ENCODE results near the gene LIG3. TPM values are rescaled to one million over a fixed set of nuclear protein-coding genes. Genes with fewer than 3 reads are reported as not detected.

Gene LIG3
- polyA plus RNA-seq, 1 of the 3 experiments (the other 2 are of a cell fraction), result 25.7 TPM

DNA sequence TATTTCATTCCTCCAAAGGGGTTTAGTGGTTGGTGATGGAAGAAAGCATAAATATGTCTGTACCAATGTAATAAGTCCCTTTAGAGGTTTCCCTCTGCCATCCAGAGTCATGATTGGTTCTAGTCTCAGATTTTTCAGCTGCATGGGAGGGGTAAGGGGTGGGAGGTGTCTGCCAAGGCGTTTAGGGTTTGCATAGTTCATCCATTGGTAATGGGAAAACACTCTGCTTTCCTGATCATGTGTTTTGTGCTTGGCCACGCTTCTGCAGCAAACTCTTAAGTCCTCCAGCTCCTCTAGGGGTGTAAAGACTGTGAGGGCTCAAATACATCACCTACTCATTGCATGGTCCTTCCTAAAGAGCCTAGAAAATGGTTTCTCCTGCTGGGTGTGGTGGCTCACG is 29.8 kb downstream of the LIG3 start:
- TF ChIP-seq SMC3 (IDR thresholded peaks at IDR 0.05; ENCODE audit: low read depth, low read length) (no peak), TCF12 (IDR thresholded peaks at IDR 0.05) (no peak), FOXM1 (IDR thresholded peaks at IDR 0.05; ENCODE audit: low read depth) (no peak), TAF1 (IDR thresholded peaks at IDR 0.05; ENCODE audit: borderline replicate concordance, low read depth, low read length) (no peak), MXI1 (IDR thresholded peaks at IDR 0.05; ENCODE audit: low read depth, low read length) (no peak)
- TF ChIP-seq, protein P1, sequence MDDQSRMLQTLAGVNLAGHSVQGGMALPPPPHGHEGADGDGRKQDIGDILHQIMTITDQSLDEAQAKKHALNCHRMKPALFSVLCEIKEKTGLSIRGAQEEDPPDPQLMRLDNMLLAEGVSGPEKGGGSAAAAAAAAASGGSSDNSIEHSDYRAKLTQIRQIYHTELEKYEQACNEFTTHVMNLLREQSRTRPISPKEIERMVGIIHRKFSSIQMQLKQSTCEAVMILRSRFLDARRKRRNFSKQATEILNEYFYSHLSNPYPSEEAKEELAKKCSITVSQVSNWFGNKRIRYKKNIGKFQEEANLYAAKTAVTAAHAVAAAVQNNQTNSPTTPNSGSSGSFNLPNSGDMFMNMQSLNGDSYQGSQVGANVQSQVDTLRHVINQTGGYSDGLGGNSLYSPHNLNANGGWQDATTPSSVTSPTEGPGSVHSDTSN (IDR thresholded peaks at IDR 0.05), result no peak
- no peaks in the 10 kb centered on the region for H3K9me2 ChIP-seq
- no peak for DNase-seq
- peaks cover 13% of the 10 kb centered on the region for H3F3A ChIP-seq (replicated peaks; ENCODE audit: insufficient read depth)
- no peaks in the 10 kb centered on the region for H3K4me1 ChIP-seq (ENCODE audit: control insufficient read depth in 1 of 2, insufficient read depth in 2 of 2, low read depth in 1 of 2, low read length in 1 of 2)
- H3K27me3 ChIP-seq (ENCODE audit: insufficient read depth), result no peaks in the 10 kb centered on the region
- H3K9me3 ChIP-seq, result no peaks in the 10 kb centered on the region
- no peaks in the 10 kb centered on the region for H3K79me2 ChIP-seq (ENCODE audit: insufficient read depth)
- no peak overlapping the region for H2AFZ ChIP-seq (ENCODE audit: low read depth)
- H4K20me1 ChIP-seq (ENCODE audit: insufficient read depth), result no peaks in the 10 kb centered on the region
- CTCF ChIA-PET, result interaction anchor here (1.5 to 1.6 kb wide), 2 partner anchors 12 to 80 kb away, joined by 3 to 4 read pairs; no protein-coding TSS in a partner anchor
- H3K27ac ChIP-seq (ENCODE audit: low read depth in 2 of 2, low read length in 1 of 2), result no peak overlapping the region
- no peak overlapping the region for H3K4me3 ChIP-seq (ENCODE audit: low read depth in 2 of 2, low read length in 1 of 2)
- H3K36me3 ChIP-seq (replicated peaks in 1 of 2; ENCODE audit: control insufficient read depth in 1 of 2, insufficient read depth in 2 of 2, low read length in 1 of 2), result peaks cover 30 to 32% of the 10 kb centered on the region in 2 experiments
- POLR2A ChIA-PET, result no interaction called here
- 82% methylated on average over 3 of the region's 3 CpGs for WGBS (ENCODE audit: low lambda C conversion rate)
- H3K9ac ChIP-seq, result no peak overlapping the region
- no peak overlapping the region for H3K4me2 ChIP-seq

DNA sequence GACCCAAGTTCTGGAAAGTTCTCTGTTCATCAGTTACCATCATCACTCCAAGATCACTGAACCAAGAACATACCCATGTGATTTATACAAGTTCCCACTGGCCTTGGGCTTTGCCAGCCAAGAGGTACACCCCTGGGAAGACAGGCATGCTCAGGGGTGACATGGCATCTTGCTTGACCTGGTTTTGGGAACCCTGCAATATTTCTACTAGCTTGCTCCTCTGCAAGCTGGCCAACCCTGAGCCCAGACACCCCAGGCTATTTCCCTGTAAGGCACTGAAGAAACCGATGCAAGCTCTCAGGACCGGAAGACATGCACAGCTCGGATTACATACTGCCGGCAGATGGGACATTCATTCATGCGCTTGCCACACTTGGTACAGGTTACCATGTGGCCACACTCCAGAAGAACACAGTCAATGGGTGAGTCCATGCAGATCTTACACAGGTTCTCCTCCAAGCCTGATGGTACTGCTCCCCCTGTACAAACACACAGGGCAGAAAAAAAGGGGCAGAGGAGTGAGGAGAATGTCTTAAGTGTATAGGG is 31.4 kb downstream of the LIG3 start:
- POLR2A ChIA-PET, result no interaction called here

DNA sequence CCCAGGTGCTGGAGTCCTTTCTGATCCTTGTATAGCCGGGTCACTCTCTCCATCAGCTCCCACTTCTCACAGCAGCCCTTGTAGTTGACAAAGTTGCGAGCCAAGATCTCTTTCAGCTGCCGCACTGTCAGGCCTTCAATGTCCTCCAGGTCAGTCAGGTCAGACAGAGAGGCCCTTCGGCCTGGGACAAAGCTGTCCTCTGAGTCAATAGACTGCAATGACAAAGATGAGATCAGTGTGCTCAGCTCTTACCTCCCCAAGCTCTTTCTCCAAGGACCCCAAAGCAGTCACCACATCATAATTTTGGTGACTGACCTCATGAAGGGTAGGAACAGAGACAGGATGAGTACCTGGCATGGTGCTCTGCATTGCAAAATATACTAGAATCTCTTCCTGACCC is 36.1 kb downstream of the LIG3 start:
- CTCF ChIA-PET, result interaction anchor here (1.5 kb wide), 1 partner anchor 596 kb away, joined by 3 read pairs; no protein-coding TSS in a partner anchor
- Histone ChIP-seq H3F3A (replicated peaks; ENCODE audit: insufficient read depth) (peaks cover 3% of the 10 kb centered on the region), H3K4me3 (ENCODE audit: low read depth in 2 of 2, low read length in 1 of 2) (no peak overlapping the region), H3K4me1 (ENCODE audit: control insufficient read depth in 1 of 2, insufficient read depth in 2 of 2, low read depth in 1 of 2, low read length in 1 of 2) (peaks cover 0 to 3% of the 10 kb centered on the region in 2 experiments; a peak in 1 of 4 replicates), H3K27ac (ENCODE audit: low read depth in 2 of 2, low read length in 1 of 2) (no peak overlapping the region), H3K27me3 (ENCODE audit: insufficient read depth) (no peaks in the 10 kb centered on the region), H3K9me2 (no peaks in the 10 kb centered on the region), H3K9ac (no peak overlapping the region), H3K79me2 (ENCODE audit: insufficient read depth) (no peaks in the 10 kb centered on the region; the same call in 1 of the 2 replicates), H3K36me3 (replicated peaks in 1 of 2; ENCODE audit: control insufficient read depth in 1 of 2, insufficient read depth in 2 of 2, low read length in 1 of 2) (peaks cover 24 to 48% of the 10 kb centered on the region in 2 experiments), H3K4me2 (no peak overlapping the region), H2AFZ (ENCODE audit: low read depth) (no peak overlapping the region), H4K20me1 (ENCODE audit: insufficient read depth) (no peaks in the 10 kb centered on the region), H3K9me3 (no peaks in the 10 kb centered on the region)
- DNase-seq, result no peak
- TF ChIP-seq TEAD4 (IDR thresholded peaks at IDR 0.05; ENCODE audit: borderline replicate concordance, insufficient read depth), result no peak
- TF ChIP-seq, protein P1 (IDR thresholded peaks at IDR 0.05), result no peak
- TF ChIP-seq GATA2 (CRISPR knock-in tag; IDR thresholded peaks at IDR 0.05), result no peak
- TF ChIP-seq TAF1 (IDR thresholded peaks at IDR 0.05; ENCODE audit: borderline replicate concordance, low read depth, low read length), result no peak
- TF ChIP-seq JUND (IDR thresholded peaks at IDR 0.05), result no peak
- TF ChIP-seq FOXM1 (IDR thresholded peaks at IDR 0.05; ENCODE audit: low read depth), result no peak
- no peak for TF ChIP-seq MXI1 (IDR thresholded peaks at IDR 0.05; ENCODE audit: low read depth, low read length)
- no peak for TF ChIP-seq EZH2phosphoT487 (IDR thresholded peaks at IDR 0.05; ENCODE audit: borderline replicate concordance, low read depth)
- TF ChIP-seq SIN3A (IDR thresholded peaks at IDR 0.05; ENCODE audit: borderline replicate concordance, low read depth, low read length), result no peak
- TF ChIP-seq FOXJ3 (CRISPR knock-in tag; IDR thresholded peaks at IDR 0.05), result no peak
- no peak for TF ChIP-seq SMC3 (IDR thresholded peaks at IDR 0.05; ENCODE audit: low read depth, low read length)
- TF ChIP-seq, protein P2, sequence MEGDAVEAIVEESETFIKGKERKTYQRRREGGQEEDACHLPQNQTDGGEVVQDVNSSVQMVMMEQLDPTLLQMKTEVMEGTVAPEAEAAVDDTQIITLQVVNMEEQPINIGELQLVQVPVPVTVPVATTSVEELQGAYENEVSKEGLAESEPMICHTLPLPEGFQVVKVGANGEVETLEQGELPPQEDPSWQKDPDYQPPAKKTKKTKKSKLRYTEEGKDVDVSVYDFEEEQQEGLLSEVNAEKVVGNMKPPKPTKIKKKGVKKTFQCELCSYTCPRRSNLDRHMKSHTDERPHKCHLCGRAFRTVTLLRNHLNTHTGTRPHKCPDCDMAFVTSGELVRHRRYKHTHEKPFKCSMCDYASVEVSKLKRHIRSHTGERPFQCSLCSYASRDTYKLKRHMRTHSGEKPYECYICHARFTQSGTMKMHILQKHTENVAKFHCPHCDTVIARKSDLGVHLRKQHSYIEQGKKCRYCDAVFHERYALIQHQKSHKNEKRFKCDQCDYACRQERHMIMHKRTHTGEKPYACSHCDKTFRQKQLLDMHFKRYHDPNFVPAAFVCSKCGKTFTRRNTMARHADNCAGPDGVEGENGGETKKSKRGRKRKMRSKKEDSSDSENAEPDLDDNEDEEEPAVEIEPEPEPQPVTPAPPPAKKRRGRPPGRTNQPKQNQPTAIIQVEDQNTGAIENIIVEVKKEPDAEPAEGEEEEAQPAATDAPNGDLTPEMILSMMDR (IDR thresholded peaks at IDR 0.05), result no peak
- no peak for TF ChIP-seq TCF12 (IDR thresholded peaks at IDR 0.05)
- no peak for TF ChIP-seq ELF1 (IDR thresholded peaks at IDR 0.05)
- TF ChIP-seq RAD21 (IDR thresholded peaks at IDR 0.05; ENCODE audit: low read length), result no peak
- no peak for TF ChIP-seq POLR2AphosphoS5 (IDR thresholded peaks at IDR 0.05; ENCODE audit: low read depth, low read length)
- POLR2A ChIA-PET, result no interaction called here
- WGBS (ENCODE audit: low lambda C conversion rate), result 100% methylated on average over 2 of the region's 4 CpGs

More for the DNA sequence above, 31.4 kb downstream of the LIG3 start:
- Histone ChIP-seq H3K9me3 (no peaks in the 10 kb centered on the region), H3K4me3 (ENCODE audit: low read depth in 2 of 2, low read length in 1 of 2) (no peak overlapping the region), H3K27me3 (ENCODE audit: insufficient read depth) (no peaks in the 10 kb centered on the region), H3F3A (replicated peaks; ENCODE audit: insufficient read depth) (no peaks in the 10 kb centered on the region), H3K79me2 (ENCODE audit: insufficient read depth) (no peaks in the 10 kb centered on the region), H3K4me1 (ENCODE audit: control insufficient read depth in 1 of 2, insufficient read depth in 2 of 2, low read depth in 1 of 2, low read length in 1 of 2) (no peaks in the 10 kb centered on the region), H3K36me3 (replicated peaks in 1 of 2; ENCODE audit: control insufficient read depth in 1 of 2, insufficient read depth in 2 of 2, low read length in 1 of 2) (peaks cover 36 to 47% of the 10 kb centered on the region in 2 experiments), H3K9me2 (no peaks in the 10 kb centered on the region), H3K9ac (no peak overlapping the region), H4K20me1 (ENCODE audit: insufficient read depth) (no peaks in the 10 kb centered on the region), H3K27ac (ENCODE audit: low read depth in 2 of 2, low read length in 1 of 2) (no peak overlapping the region), H3K4me2 (no peak overlapping the region), H2AFZ (ENCODE audit: low read depth) (no peak overlapping the region)
- CTCF ChIA-PET, result no interaction called here
- TF ChIP-seq EP300 (IDR thresholded peaks at IDR 0.05; ENCODE audit: borderline replicate concordance in 1 of 2, low read depth in 1 of 2, low read length in 1 of 2) (no peak), POLR2AphosphoS5 (IDR thresholded peaks at IDR 0.05; ENCODE audit: low read depth, low read length) (no peak), RAD21 (IDR thresholded peaks at IDR 0.05; ENCODE audit: low read length) (no peak), YY1 (IDR thresholded peaks at IDR 0.05; ENCODE audit: low read depth) (no peak), RXRA (IDR thresholded peaks at IDR 0.05; ENCODE audit: borderline replicate concordance, low read depth) (no peak), GATA2 (CRISPR knock-in tag; IDR thresholded peaks at IDR 0.05) (no peak), ELF1 (IDR thresholded peaks at IDR 0.05) (no peak), MXI1 (IDR thresholded peaks at IDR 0.05; ENCODE audit: low read depth, low read length) (no peak)
- no peak for DNase-seq
- WGBS (ENCODE audit: low lambda C conversion rate), result 100% methylated on average over 1 of the region's 5 CpGs

Measured in SK-N-SH (cell line).